Astrocyte (in vitro differentiated cells and primary cell): ENCODE measurements around the gene RAF1.

Source experiments
- CTCF ChIP-seq: IDR thresholded peaks from 2 replicates; pipeline ENCODE4 v1.5.1; 2011; ENCODE audit warnings: low read depth, mild to moderate bottlenecking, inconsistent platforms, low read length, moderate library complexity; ENCODE audit not compliant: insufficient read depth
- EZH2 ChIP-seq: IDR thresholded peaks from 2 replicates; pipeline ENCODE4 v1.6.1; 2012; ENCODE audit warnings: mild to moderate bottlenecking, low read length, inconsistent platforms; ENCODE audit not compliant: insufficient read depth

GRCh38 chr3:12686096-12686495 is 22.2 kb upstream of the RAF1 start:
- TF ChIP-seq CTCF, result no peak
- TF ChIP-seq EZH2, result no peak
